Measurements from ENCODE around the gene C9orf85.

The C9orf85 gene

DNA sequence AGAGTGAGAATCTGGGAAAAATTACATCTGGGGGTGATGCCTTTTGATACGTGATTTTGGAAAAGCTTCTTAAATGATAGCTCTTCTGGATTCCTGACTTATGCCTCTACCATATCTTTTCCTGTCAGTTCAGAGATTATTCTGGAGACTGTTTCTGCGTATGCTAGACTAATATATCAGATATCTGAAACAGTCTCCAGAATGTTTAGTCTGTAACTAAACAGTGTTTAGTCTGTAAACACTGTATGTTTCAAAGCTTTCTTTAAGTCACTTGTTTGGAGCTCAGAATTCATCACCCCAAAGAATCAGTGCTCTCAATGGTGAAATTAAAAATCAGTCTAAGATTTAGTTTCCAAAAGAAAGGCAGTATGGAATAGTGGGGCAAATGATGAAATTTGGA, 19.7 kb downstream of the C9orf85 start:
- H3K9me3 ChIP-seq (ENCODE audit: insufficient read depth, low read length), result no peaks in the 10 kb centered on the region
- H3K4me3 ChIP-seq (ENCODE audit: insufficient read depth, low read length, poor library complexity, severe bottlenecking), result no peak overlapping the region
- H3K27ac ChIP-seq (ENCODE audit: low read depth, low read length), result no peak overlapping the region
- peaks cover 14% of the 10 kb centered on the region; the same call in 1 of the 2 replicates for H4K20me1 ChIP-seq (ENCODE audit: low read depth, low read length)
- no peak overlapping the region for H3K9ac ChIP-seq (ENCODE audit: low read length)
- H3K79me2 ChIP-seq (ENCODE audit: insufficient read depth, low read length), result peaks cover 3% of the 10 kb centered on the region; the same call in 1 of the 2 replicates
- H3F3A ChIP-seq (ENCODE audit: insufficient read depth), result no peaks in the 10 kb centered on the region
- no peaks in the 10 kb centered on the region for H3K9me2 ChIP-seq (replicated peaks; ENCODE audit: insufficient read depth, low read length)
- no peak overlapping the region for H2AFZ ChIP-seq (ENCODE audit: low read depth, low read length, severe bottlenecking)
- H3K36me3 ChIP-seq (ENCODE audit: low read length), result no peaks in the 10 kb centered on the region
- TF ChIP-seq EZH2phosphoT487 (conservative IDR thresholded peaks at IDR 0.05; ENCODE audit: low read length), result no peak
- TF ChIP-seq, protein P1, sequence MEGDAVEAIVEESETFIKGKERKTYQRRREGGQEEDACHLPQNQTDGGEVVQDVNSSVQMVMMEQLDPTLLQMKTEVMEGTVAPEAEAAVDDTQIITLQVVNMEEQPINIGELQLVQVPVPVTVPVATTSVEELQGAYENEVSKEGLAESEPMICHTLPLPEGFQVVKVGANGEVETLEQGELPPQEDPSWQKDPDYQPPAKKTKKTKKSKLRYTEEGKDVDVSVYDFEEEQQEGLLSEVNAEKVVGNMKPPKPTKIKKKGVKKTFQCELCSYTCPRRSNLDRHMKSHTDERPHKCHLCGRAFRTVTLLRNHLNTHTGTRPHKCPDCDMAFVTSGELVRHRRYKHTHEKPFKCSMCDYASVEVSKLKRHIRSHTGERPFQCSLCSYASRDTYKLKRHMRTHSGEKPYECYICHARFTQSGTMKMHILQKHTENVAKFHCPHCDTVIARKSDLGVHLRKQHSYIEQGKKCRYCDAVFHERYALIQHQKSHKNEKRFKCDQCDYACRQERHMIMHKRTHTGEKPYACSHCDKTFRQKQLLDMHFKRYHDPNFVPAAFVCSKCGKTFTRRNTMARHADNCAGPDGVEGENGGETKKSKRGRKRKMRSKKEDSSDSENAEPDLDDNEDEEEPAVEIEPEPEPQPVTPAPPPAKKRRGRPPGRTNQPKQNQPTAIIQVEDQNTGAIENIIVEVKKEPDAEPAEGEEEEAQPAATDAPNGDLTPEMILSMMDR (IDR thresholded peaks at IDR 0.05; ENCODE audit: insufficient read depth, low read length, poor library complexity, severe bottlenecking), result no peak
- no peak overlapping the region for H3K4me2 ChIP-seq (ENCODE audit: low read depth, low read length, poor library complexity, severe bottlenecking)
- no peaks in the 10 kb centered on the region for H3K27me3 ChIP-seq (ENCODE audit: low read length)

DNA sequence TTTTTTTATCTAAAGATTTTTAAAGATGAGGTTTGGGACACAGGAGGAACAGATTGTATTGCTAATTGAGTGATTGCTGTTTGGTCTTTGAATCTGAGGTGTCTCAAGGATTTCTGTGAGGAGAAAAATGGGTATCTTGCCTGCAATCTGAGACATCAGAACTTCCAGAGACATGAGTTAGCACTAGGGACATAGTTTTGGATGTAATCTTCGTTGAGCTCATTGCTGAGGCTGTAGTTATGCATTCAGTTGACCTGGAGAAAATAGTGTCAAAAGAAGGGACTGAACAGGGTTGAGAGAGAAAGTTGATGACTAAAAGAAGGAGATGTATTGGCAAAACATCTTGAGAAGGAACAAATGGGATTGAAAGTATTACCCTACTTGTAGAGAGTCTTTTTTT, 24.6 kb downstream of the C9orf85 start:
- Histone ChIP-seq H3K9me2 (replicated peaks; ENCODE audit: insufficient read depth, low read length) (no peaks in the 10 kb centered on the region), H3K36me3 (ENCODE audit: low read length) (no peaks in the 10 kb centered on the region), H3K9ac (ENCODE audit: low read length) (no peak overlapping the region), H2AFZ (ENCODE audit: low read depth, low read length, severe bottlenecking) (no peak overlapping the region), H3F3A (ENCODE audit: insufficient read depth) (no peaks in the 10 kb centered on the region), H3K4me2 (ENCODE audit: low read depth, low read length, poor library complexity, severe bottlenecking) (no peak overlapping the region), H3K4me3 (ENCODE audit: insufficient read depth, low read length, poor library complexity, severe bottlenecking) (no peak overlapping the region), H3K27ac (ENCODE audit: low read depth, low read length) (no peak overlapping the region), H3K79me2 (ENCODE audit: insufficient read depth, low read length) (peaks cover 26% of the 10 kb centered on the region; the same call in 1 of the 2 replicates), H4K20me1 (ENCODE audit: low read depth, low read length) (peaks cover 18% of the 10 kb centered on the region), H3K9me3 (ENCODE audit: insufficient read depth, low read length) (no peaks in the 10 kb centered on the region), H3K27me3 (ENCODE audit: low read length) (no peaks in the 10 kb centered on the region)
- no peak for TF ChIP-seq EZH2phosphoT487 (conservative IDR thresholded peaks at IDR 0.05; ENCODE audit: low read length)
- TF ChIP-seq, protein P1 (IDR thresholded peaks at IDR 0.05; ENCODE audit: insufficient read depth, low read length, poor library complexity, severe bottlenecking), result no peak

GRCh38 chr9:71937070-71937625, 25.7 kb downstream of the C9orf85 start:
- H3K4me3 ChIP-seq (ENCODE audit: insufficient read depth, low read length, poor library complexity, severe bottlenecking), result no peak overlapping the region
- no peak overlapping the region for H3K4me2 ChIP-seq (ENCODE audit: low read depth, low read length, poor library complexity, severe bottlenecking)
- no peaks in the 10 kb centered on the region for H3K36me3 ChIP-seq (ENCODE audit: low read length)
- H3K9me3 ChIP-seq (ENCODE audit: insufficient read depth, low read length), result no peaks in the 10 kb centered on the region
- H4K20me1 ChIP-seq (ENCODE audit: low read depth, low read length), result peaks cover 10% of the 10 kb centered on the region
- no peak overlapping the region for H3K9ac ChIP-seq (ENCODE audit: low read length)
- peaks cover 26% of the 10 kb centered on the region; the same call in 1 of the 2 replicates for H3K79me2 ChIP-seq (ENCODE audit: insufficient read depth, low read length)
- no peak overlapping the region for H3K27ac ChIP-seq (ENCODE audit: low read depth, low read length)
- TF ChIP-seq, protein P1 (IDR thresholded peaks at IDR 0.05; ENCODE audit: insufficient read depth, low read length, poor library complexity, severe bottlenecking), result no peak
- TF ChIP-seq EZH2phosphoT487 (conservative IDR thresholded peaks at IDR 0.05; ENCODE audit: low read length), result no peak
- no peak overlapping the region for H2AFZ ChIP-seq (ENCODE audit: low read depth, low read length, severe bottlenecking)
- no peaks in the 10 kb centered on the region for H3F3A ChIP-seq (ENCODE audit: insufficient read depth)
- H3K27me3 ChIP-seq (ENCODE audit: low read length), result no peaks in the 10 kb centered on the region
- H3K9me2 ChIP-seq (replicated peaks; ENCODE audit: insufficient read depth, low read length), result no peaks in the 10 kb centered on the region
